Ishikawa (cell line): ENCODE data around the gene GRK5.

Experiments
- CEBPB ChIP-seq: IDR thresholded peaks from 2 replicates; pipeline ENCODE4 v1.6.1; 2012
- CREB1 ChIP-seq: IDR thresholded peaks from 2 replicates; pipeline ENCODE4 v1.6.1; 2012; ENCODE audit warnings: low read depth
- EGR1 ChIP-seq: IDR thresholded peaks from 2 replicates; pipeline ENCODE4 v1.6.1; 2012
- EP300 ChIP-seq: IDR thresholded peaks from 2 replicates; pipeline ENCODE4 v1.6.1; 2012; ENCODE audit warnings: borderline replicate concordance
- FOXM1 ChIP-seq: IDR thresholded peaks from 2 replicates; pipeline ENCODE4 v1.6.1; 2012; ENCODE audit warnings: low read depth, borderline replicate concordance
- MAX ChIP-seq: IDR thresholded peaks from 2 replicates; pipeline ENCODE4 v1.6.1; 2012
- NFIC ChIP-seq: IDR thresholded peaks from 2 replicates; pipeline ENCODE4 v1.6.1; 2012
- RAD21 ChIP-seq: IDR thresholded peaks from 2 replicates; pipeline ENCODE4 v1.6.1; 2012; ENCODE audit warnings: low read depth
- REST ChIP-seq: IDR thresholded peaks from 2 replicates; pipeline ENCODE4 v1.6.1; 2012; ENCODE audit warnings: low read depth, mild to moderate bottlenecking
- TAF1 ChIP-seq: IDR thresholded peaks from 2 replicates; pipeline ENCODE4 v1.6.1; 2012; ENCODE audit warnings: low read depth, mild to moderate bottlenecking
- TCF12 ChIP-seq: IDR thresholded peaks from 2 replicates; pipeline ENCODE4 v1.6.1; 2012; ENCODE audit warnings: low read depth
- TEAD4 ChIP-seq: IDR thresholded peaks from 2 replicates; pipeline ENCODE4 v1.6.1; 2012
- USF1 ChIP-seq: IDR thresholded peaks from 2 replicates; pipeline ENCODE4 v1.6.1; 2012
- YY1 ChIP-seq: IDR thresholded peaks from 2 replicates; pipeline ENCODE4 v1.6.1; 2012; ENCODE audit warnings: low read depth
- ZBTB7A ChIP-seq: IDR thresholded peaks from 2 replicates; pipeline ENCODE4 v1.6.1; 2012; ENCODE audit warnings: low read depth

The GRK5 gene

GRCh38 chr10:119312241-119312640, 104.9 kb downstream of the GRK5 start:
- no peak for TF ChIP-seq TCF12
- no peak for TF ChIP-seq EP300
- TF ChIP-seq YY1 = no peak
- TF ChIP-seq CREB1 = no peak
- TF ChIP-seq ZBTB7A = no peak
- no peak for TF ChIP-seq RAD21
- TF ChIP-seq CEBPB = no peak
- no peak for TF ChIP-seq TAF1

- TF ChIP-seq TEAD4 (no peak), MAX (no peak), RAD21 (no peak), FOXM1 (no peak), USF1 (no peak), ZBTB7A (no peak), TAF1 (no peak), REST (no peak), TCF12 (no peak)
Measured at GRCh38 chr10:119313024-119313423, 105.7 kb downstream of the GRK5 start.

- TF ChIP-seq CREB1 = no peak
- TF ChIP-seq TCF12 = no peak
Measured at GRCh38 chr10:119313644-119314043, 106.3 kb downstream of the GRK5 start.

- TF ChIP-seq ZBTB7A = no peak
- TF ChIP-seq YY1 = no peak
- TF ChIP-seq REST = no peak
- no peak for TF ChIP-seq TAF1
- TF ChIP-seq TEAD4 = no peak
- TF ChIP-seq EP300 = no peak
- TF ChIP-seq TCF12 = no peak
- TF ChIP-seq MAX = no peak
- TF ChIP-seq CREB1 = no peak
- TF ChIP-seq FOXM1 = no peak
- TF ChIP-seq USF1 = no peak
- no peak for TF ChIP-seq NFIC
- TF ChIP-seq EGR1 = no peak
- TF ChIP-seq RAD21 = no peak
- TF ChIP-seq CEBPB = no peak
Measured at GRCh38 chr10:119314061-119314460, 106.7 kb downstream of the GRK5 start.

GRCh38 chr10:119314486-119314885, 107.1 kb downstream of the GRK5 start:
- TF ChIP-seq CREB1 (no peak), EP300 (no peak), MAX (no peak), FOXM1 (no peak), EGR1 (no peak), TEAD4 (no peak), CEBPB (no peak), USF1 (no peak), RAD21 (no peak), YY1 (no peak), NFIC (no peak)
